ENCODE measurements around the gene UBE2E1.

Gene UBE2E1

DNA sequence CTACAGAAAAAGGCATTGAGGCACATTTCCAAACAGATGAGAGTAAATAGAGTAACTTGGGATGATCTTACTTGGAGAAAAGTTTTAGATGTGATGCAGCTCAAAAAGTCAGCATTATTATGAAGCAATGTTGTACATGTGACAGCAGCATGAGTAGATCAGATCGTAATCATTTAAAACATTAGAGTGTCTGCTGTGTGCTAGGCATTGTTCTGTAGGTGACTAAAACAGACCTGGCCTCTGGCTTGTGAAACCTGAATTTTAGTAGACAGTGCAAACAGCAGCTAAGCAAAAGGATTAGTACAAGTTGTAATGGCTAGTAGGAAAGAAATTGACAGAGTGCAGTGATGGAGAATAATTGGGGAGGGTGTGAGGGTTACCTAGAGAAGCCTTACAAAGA lies 15.1 kb downstream of the UBE2E1 start:
- no peak for DNase-seq (ENCODE audit: low spot score)

GRCh38 chr3:23821858-23822257 lies 16.1 kb downstream of the UBE2E1 start:
- DNase-seq (ENCODE audit: low spot score), result no peak

DNA sequence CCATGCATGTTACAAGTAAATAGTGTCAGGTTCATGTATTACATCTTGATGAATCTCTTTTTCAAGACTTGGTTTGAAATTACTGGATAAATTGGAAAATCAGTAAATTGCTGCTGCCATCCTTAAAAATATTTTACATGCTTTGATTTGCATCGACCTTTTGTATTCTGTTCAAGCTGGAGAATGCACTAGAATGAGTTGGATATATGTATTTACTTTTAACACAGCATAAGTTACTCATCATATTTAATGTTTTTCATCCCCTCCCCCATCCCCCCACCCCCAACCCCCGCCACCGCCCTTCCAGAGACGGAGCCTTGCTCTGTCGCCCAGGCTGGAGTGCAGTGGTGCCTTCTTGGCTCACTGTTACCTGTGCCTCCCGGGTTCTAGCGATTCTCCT lies 16.8 kb downstream of the UBE2E1 start:
- no peak for DNase-seq (ENCODE audit: low spot score)

DNA sequence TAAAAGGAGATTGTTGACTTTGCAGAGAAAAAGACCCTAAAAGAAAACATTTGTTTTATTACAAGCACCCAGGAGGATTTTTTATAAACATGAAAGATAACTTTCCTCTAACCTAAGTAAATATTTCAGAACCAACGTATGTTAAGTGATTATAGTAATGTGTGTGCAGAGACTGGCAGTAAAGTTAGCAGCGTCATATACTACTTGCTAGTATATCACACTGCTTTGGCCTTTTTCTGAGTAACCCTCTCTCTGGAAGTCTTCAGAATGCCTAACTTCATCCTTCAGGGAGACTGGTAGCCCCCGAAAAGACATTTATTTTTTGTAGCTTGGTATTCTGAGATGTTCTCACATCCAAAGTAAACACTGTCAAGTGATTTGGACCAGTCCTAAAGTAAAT lies 17.9 kb downstream of the UBE2E1 start:
- no peak for DNase-seq (ENCODE audit: low spot score)

DNA sequence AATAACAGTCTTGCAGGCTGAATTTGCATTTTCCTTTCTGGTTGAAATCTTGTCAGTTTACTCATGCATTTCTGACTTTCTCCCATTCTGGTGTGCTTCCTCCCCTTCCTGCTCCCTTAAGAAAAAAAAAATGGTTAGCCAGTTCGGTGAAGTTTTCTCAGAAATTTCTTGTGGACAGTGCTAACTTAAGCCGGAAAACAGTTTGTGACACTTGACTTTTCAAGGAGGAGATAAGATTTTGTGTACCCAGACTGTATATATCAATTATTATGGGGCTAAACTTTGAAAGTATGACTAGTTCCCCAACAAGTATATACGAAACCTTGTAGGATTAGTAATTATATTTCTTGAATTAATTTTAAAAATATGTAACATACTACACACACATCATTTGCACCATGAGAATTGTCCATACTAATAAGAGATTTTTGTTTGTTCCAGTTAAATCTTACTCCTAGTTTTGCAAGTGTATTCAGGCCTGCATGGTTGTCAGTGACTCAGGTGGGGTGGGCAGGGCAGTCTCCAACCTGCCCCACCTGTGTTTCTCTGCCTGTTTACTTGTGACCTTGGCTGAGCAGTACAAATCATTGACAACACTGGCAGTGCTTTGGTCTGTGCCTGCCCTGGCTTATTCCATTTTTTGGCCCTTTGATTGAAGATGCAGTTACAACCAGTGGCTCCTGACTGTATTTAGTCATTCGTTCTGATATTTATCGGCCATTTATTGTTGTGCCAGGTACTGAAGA lies 19.1 kb downstream of the UBE2E1 start:
- peak; percentile 39 for DNase-seq (ENCODE audit: low spot score)

DNA sequence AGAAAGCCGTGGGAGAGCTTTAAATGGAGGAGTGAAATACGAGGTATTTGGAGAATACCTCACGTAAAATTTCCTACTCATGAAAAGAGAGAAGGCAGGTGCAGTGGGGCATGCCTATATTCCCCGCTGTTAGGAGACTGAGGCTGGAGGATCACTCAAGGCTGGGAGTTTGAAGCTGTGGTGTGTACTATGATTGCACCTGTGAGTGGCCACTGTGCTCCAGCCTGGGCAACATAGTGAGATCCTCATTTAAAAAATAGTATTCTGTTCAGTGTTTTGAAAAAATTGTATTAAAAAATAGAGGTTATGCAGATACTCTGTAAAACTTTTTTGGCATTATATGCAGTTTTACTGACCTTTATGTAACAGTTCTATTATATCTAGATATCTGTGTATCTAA lies 20.0 kb downstream of the UBE2E1 start:
- DNase-seq (ENCODE audit: low spot score), result no peak

GRCh38 chr3:23826382-23827064 lies 20.8 kb downstream of the UBE2E1 start:
- no peak for DNase-seq (ENCODE audit: low spot score)

GRCh38 chr3:23829242-23829934 lies 23.6 kb downstream of the UBE2E1 start:
- no peak for DNase-seq (ENCODE audit: low spot score)

DNA sequence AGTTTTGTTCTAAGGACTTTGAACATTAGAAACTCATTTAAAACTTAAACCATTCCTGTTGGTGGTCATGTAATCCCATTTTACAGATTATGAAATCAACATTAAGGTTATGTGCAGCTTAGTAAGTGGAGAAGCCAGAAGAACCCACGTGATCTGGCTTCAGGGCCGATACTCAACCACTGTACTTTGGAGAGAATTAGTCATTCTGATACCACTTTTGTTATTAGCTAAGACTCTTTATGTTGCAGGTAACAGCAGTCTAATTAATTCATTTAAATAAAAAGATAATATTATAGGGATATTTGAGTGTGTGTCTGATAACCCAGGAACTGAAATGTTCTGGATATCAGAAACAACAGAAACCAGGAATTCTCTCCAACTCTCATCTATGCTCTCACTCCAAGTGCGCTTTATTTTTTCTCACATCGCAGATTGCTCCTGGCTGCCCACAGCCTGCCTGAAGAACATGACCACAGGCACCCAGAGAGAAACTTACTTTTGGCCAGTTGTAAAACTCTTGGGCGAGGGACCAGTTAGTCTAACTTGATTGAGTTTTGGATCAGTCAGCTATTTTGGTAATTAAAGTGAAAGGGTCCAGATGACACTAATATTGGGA lies 25.2 kb downstream of the UBE2E1 start:
- no peak for DNase-seq (ENCODE audit: low spot score)

DNA sequence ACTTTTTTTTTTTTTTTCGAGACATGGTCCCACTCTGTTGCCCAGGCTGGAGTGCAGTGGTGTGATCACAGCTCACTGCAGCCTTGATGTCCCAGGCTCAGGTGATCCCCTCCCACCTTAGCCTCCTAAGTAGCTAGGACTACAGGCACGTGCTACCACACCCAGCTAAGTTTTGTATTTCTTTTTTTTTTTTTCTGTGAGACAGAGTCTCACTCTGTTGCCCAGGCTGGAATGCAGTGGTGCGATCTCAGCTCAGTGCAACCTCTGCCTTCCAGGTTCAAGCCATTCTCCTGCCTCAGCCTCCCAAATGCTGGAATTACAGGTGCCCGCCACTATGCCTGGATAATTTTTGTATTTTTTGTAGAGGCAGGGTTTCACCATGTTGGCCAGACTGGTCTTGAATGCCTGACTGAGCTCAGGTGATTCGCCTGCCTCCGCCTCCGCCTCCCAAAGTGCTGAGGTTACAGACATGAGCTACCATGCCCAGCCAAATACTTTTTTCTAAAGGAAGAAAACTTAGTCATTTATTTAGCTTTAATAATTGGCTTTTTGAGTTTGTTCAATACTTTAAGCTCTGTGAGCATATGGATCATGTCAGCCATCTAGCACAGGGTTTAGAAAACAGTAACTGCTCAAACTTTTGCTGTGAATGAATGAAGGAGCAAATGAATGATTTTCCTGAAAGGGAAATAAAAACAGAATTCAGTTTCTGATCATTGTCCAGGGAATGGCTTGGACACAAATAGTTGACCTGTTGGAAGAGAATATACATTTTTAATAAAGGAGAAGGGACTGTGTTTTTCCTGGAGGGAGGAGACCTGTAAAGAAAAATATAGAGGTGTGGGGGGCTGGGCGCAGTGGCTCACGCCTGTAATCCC lies 26.0 kb downstream of the UBE2E1 start:
- peak; percentile 64 for DNase-seq (ENCODE audit: low spot score)

GRCh38 chr3:23832523-23832922 lies 26.8 kb downstream of the UBE2E1 start:
- DNase-seq (ENCODE audit: low spot score), result no peak

DNA sequence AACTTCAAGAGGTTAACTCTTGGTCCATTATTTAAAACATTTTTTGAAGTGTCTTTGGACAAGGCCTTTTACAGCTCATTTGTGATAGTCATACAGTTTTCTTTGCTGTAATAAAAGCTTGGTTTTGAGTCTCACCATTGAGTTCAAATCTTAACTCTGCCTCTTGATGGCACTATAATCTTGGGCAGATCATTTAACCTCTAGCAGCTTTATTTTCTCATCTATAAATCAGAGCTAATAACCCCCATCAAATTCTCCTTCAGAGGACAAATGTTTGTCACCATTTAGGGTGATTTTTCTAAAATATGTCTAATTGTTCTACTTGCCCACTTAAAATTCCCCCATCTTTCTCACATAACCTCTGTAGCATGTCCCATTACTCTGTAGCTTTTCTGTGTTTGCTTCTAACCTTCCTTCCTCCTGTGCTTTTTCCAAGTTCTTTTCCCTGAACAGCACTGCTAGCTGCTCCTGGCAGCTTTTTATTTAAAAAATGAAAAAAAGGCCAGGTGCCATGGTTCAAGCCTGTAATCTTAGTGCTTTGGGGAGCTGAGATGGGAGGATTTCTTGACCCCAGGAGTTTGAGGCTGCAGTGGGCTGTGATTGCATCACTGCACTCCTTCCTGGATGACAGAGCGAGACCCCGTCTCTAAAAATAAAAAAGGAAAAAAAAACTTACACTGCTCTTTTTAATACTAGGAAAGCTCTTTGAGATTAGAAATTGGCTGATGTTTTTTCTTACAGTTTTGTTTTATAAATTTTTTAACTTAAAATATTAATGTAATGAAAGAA lies 28.5 kb downstream of the UBE2E1 start:
- DNase-seq (ENCODE audit: low spot score), result no peak

- DNase-seq (ENCODE audit: low spot score), result no peak
Observed at GRCh38 chr3:23835087-23835486, 29.3 kb downstream of the UBE2E1 start.

DNA sequence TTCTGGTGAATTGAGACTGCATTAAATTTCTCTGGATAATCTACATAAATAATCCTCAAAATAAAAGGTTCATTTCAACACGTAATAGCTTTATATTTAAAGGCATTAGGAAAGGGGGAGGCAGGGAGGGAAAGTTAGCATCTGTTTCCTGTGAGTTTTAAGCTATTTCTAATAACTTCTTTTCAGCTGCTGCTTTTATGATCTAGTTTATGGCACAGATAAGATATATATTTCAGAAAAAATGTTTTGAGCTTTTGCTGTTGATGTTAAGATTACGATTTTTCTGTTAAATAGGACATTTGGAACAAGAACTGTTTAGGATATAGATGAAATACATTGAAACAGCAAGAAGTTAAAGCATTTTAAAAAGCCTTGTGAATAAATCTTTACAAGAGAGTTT lies 30.0 kb downstream of the UBE2E1 start:
- no peak for DNase-seq (ENCODE audit: low spot score)

DNA sequence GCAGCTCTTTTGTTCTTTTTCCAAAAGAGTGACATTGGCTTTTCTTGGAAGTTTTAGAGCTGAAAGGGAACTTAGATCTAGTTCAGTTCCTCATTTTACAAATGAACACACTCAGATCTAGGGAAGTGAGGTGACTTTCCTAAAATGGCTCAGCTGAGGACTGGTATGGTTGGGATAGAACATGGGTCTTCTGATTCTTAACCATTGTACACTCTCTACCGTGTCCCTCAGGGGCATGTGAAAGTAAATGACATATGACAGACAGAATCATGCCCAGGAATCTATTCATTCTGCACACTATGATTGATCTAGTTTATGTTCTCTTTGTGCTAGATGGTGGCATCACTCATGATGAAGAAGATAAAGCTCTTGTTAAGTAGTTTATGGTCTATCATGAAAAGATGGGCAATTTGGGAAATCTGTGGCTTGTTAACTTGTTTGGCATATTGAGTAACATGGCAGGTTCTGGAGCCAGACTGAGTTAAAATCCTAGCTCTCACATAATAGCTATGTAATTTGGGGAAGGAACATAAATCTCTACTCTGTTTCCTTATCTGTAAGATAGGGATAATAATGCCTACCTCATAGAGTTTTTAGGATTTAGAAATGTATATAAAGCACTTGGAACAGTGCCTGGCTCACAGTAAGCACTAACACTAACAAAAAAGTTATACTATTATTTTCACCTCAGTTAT lies 30.9 kb downstream of the UBE2E1 start:
- DNase-seq (ENCODE audit: low spot score), result no peak

DNA sequence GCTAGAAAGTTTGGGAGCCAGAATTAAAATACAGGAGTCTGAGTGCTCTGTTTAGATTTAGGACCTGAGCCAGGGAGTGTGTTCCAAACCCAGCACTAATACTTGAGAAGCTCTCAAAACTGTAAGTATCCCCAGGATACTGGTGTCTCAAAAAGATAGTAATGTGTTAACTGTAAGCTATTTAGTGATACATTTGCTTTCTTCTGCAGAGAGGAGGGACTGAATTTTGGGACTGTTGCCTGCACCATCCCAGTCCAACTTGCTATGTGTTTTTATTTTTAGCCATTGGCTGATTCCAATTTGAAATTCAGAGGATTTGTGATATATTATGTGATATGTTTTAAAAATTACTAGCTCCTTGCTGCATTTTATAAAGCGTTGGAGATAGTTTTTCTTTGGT lies 31.5 kb downstream of the UBE2E1 start:
- no peak for DNase-seq (ENCODE audit: low spot score)

DNA sequence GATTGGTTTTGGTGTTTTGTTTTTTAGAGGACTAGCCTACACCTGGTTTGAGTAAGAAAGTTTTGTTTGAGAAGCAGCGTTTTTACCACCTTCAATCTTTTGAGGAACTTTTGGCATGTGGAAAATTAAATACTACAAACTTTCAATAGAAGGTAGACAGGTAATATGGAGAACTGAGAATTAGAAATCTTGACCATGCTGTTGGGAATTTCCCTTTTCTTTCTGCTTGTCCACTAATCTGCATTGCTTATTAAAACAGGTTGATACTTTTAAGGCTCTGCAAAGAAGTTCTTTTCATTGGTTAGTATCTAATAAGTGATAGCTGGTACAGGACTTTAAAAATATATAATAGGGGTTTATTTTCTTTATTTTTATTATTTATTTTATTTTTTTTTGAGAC lies 31.9 kb downstream of the UBE2E1 start:
- no peak for DNase-seq (ENCODE audit: low spot score)

GRCh38 chr3:23840521-23840920 lies 34.8 kb downstream of the UBE2E1 start:
- DNase-seq (ENCODE audit: low spot score), result no peak

DNA sequence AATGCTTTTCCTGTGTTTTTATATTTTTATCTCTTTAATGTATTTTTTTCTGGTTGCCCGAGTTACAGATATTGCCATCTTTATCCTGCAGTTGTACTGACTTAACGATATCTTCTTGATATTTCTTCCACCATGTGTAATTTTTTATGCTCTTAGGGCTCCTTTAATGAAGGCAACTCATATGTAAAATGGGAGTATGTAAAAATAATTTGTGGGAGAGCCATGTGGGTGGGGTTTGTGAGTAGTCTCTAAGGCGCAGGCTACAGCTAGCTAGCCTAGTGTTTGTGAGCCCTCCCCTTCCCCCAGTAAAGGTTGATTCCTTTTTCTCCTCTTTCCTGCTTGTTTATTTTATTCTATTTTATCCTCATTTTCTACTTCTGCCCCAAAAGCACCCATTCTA lies 38.1 kb downstream of the UBE2E1 start:
- no peak for DNase-seq (ENCODE audit: low spot score)
